A549 (cell line): ENCODE data around the gene SERTAD1. TPM values are rescaled to one million over a fixed set of nuclear protein-coding genes. Genes with fewer than 3 reads are reported as not detected.

Source experiments
- ATAC-seq, 2 experiments: fragments of 200-7000 bp in 1 of 2; fragments of >200 bp in 1 of 2; cut with Nextera tagmentation in 1 of 2; cut with Tn5 transposase in 1 of 2; 3 replicates each; pipeline versions ENCODE4 v1.8.0 to v1.9.1; 2018 to 2020; ENCODE audit warnings: mild to moderate bottlenecking in 1 of 2, moderate library complexity in 1 of 2
- CTCF ChIA-PET: fragments of 300-600 bp; sonication (Branson Sonifier 250); formaldehyde crosslinking; extraction: SDS; loops from one replicate; lab custom pipeline; 2021; ENCODE audit warnings: antibody characterized with exemption, inconsistent platforms; lab: Yijun Ruan, JAX
- POLR2A ChIA-PET: fragments of 350-600 bp; formaldehyde crosslinking; extraction: SDS; loops from one replicate; lab custom pipeline; 2021; ENCODE audit warnings: antibody characterized with exemption, inconsistent platforms; lab: Yijun Ruan, JAX
- DNase-seq, 2 experiments: peaks; one replicate each; pipeline versions ENCODE4 v3.0.0 to v3.0.0-alpha.2; 2011 to 2016; ENCODE audit warnings: low read depth in 1 of 2, low spot score in 1 of 2
- FAIRE-seq: peaks from 2 replicates; lab custom pipeline; 2011; peaks lifted over from hg19 to GRCh38; lab: Jason Lieb, UNC
- H3K27ac ChIP-seq, 2 experiments: fragments of >200 bp; sonication (Bioruptor Twin); formaldehyde crosslinking; 3 replicates each; pipeline ENCODE4 v1.5.1; 2016 to 2017
- H3K4me1 ChIP-seq: fragments of >200 bp; sonication (Bioruptor Twin); formaldehyde crosslinking; 3 replicates; pipeline ENCODE4 v1.6.1; 2016
- H3K4me2 ChIP-seq: fragments of >200 bp; sonication (Bioruptor Twin); formaldehyde crosslinking; 3 replicates; pipeline ENCODE4 v1.6.1; 2016
- H3K4me3 ChIP-seq: fragments of >200 bp; sonication (Bioruptor Twin); formaldehyde crosslinking; 3 replicates; pipeline ENCODE4 v1.5.1; 2016
- H3K9me3 ChIP-seq: fragments of >200 bp; sonication (Bioruptor Twin); formaldehyde crosslinking; 3 replicates; pipeline ENCODE4 v1.6.1; 2016
- CBX2 ChIP-seq: fragments of 200-600 bp; sonication (generic); IDR thresholded peaks from 2 replicates; pipeline ENCODE4 v1.6.1; 2016; ENCODE audit warnings: low read depth, mild to moderate bottlenecking, borderline replicate concordance
- CBX8 ChIP-seq: fragments of 200-600 bp; sonication (generic); IDR thresholded peaks from 2 replicates; pipeline ENCODE4 v1.6.1; 2016
- CHD2 ChIP-seq: fragments of 150-350 bp; IDR thresholded peaks from 2 replicates; pipeline ENCODE4 v1.6.1; 2014; ENCODE audit warnings: low read length; ENCODE audit not compliant: partially characterized antibody
- EHMT2 ChIP-seq: fragments of 200-600 bp; sonication (generic); IDR thresholded peaks from 2 replicates; pipeline ENCODE4 v1.6.1; 2016; ENCODE audit warnings: antibody characterized with exemption, low read depth, mild to moderate bottlenecking, moderate library complexity
- ELK1 ChIP-seq: fragments of 150-350 bp; IDR thresholded peaks from 2 replicates; pipeline ENCODE4 v1.6.1; 2014; ENCODE audit warnings: low read depth, mild to moderate bottlenecking, low read length
- FOSB ChIP-seq: fragments of 250-450 bp; sonication (Bioruptor Pico); IDR thresholded peaks from 2 replicates; pipeline ENCODE4 v1.5.0; 2020; ENCODE audit warnings: mild to moderate bottlenecking, moderate library complexity
- GATA3 ChIP-seq: IDR thresholded peaks from 2 replicates; pipeline ENCODE4 v1.6.1; 2012; ENCODE audit warnings: borderline replicate concordance
- HEYL ChIP-seq: fragments of 250-450 bp; sonication (Bioruptor Pico); IDR thresholded peaks from 2 replicates; pipeline ENCODE4 v1.8.0; 2021; ENCODE audit warnings: mild to moderate bottlenecking, moderate library complexity
- HOXA7 ChIP-seq: fragments of 250-450 bp; sonication (Bioruptor Pico); IDR thresholded peaks from 2 replicates; pipeline ENCODE4 v1.5.0; 2020; ENCODE audit warnings: mild to moderate bottlenecking, moderate library complexity
- MAFK ChIP-seq: fragments of 450-650 bp; IDR thresholded peaks from 2 replicates; pipeline ENCODE4 v1.6.1; 2014; ENCODE audit not compliant: partially characterized antibody
- MYC ChIP-seq: IDR thresholded peaks from 2 replicates; pipeline ENCODE4 v1.6.1; 2012; ENCODE audit warnings: mild to moderate bottlenecking, inconsistent platforms, low read length, improper control_type of control experiment, borderline replicate concordance
- NFE2L2 ChIP-seq: fragments of 150-350 bp; conservative IDR thresholded peaks from 2 replicates; pipeline ENCODE4 v1.6.1; 2014; ENCODE audit warnings: low read length
- TFCP2L1 ChIP-seq: fragments of 250-450 bp; sonication (Bioruptor Pico); IDR thresholded peaks from 2 replicates; pipeline ENCODE4 v1.5.0; 2021; ENCODE audit warnings: mild to moderate bottlenecking
- ZSCAN20 ChIP-seq: fragments of 250-450 bp; sonication (Bioruptor Pico); IDR thresholded peaks from 2 replicates; pipeline ENCODE4 v1.8.0; 2022; ENCODE audit warnings: mild to moderate bottlenecking, moderate library complexity
- WGBS: methylation state at CpG from one replicate; pipeline ENCODE4 v1.1.6; 2017; ENCODE audit errors: missing lambda C conversion rate; 5-methylcytosine and 5-hydroxymethylcytosine counted together
- polyA plus RNA-seq, 4 experiments: library from polyadenylated mRNA; depleted of rRNA in 3 of 4; stranded (reverse); fragments of >200 nt; fragmentation: RNase III in 1 of 4; extraction: RNeasy Plus Mini Kit Qiagen cat#74134 plus additional on column Dnase treatment in 1 of 4; gene quantifications; 2 replicates in 3 of 4; 3 replicates in 1 of 4; pipeline ENCODE4 v1.2.3, GENCODE V29; 2011 to 2017
- TF ChIP-seq, protein P1 (sequence below): fragments of 200-600 bp; sonication (generic); IDR thresholded peaks from 2 replicates; pipeline ENCODE4 v1.6.1; 2016; ENCODE audit warnings: antibody characterized with exemption, mild to moderate bottlenecking, moderate library complexity

The SERTAD1 gene
- polyA plus RNA-seq, 2 of the 4 experiments (the other 2 are of a cell fraction), result 10.7 to 13.6 TPM

GRCh38 chr19:40395956-40396355, 29.8 kb downstream of the SERTAD1 start:
- TF ChIP-seq, protein P1, sequence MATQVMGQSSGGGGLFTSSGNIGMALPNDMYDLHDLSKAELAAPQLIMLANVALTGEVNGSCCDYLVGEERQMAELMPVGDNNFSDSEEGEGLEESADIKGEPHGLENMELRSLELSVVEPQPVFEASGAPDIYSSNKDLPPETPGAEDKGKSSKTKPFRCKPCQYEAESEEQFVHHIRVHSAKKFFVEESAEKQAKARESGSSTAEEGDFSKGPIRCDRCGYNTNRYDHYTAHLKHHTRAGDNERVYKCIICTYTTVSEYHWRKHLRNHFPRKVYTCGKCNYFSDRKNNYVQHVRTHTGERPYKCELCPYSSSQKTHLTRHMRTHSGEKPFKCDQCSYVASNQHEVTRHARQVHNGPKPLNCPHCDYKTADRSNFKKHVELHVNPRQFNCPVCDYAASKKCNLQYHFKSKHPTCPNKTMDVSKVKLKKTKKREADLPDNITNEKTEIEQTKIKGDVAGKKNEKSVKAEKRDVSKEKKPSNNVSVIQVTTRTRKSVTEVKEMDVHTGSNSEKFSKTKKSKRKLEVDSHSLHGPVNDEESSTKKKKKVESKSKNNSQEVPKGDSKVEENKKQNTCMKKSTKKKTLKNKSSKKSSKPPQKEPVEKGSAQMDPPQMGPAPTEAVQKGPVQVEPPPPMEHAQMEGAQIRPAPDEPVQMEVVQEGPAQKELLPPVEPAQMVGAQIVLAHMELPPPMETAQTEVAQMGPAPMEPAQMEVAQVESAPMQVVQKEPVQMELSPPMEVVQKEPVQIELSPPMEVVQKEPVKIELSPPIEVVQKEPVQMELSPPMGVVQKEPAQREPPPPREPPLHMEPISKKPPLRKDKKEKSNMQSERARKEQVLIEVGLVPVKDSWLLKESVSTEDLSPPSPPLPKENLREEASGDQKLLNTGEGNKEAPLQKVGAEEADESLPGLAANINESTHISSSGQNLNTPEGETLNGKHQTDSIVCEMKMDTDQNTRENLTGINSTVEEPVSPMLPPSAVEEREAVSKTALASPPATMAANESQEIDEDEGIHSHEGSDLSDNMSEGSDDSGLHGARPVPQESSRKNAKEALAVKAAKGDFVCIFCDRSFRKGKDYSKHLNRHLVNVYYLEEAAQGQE, result no peak
- TF ChIP-seq CBX2 (no peak), MYC (no peak), TFCP2L1 (no peak), GATA3 (no peak), HEYL (CRISPR knock-in tag) (no peak), CHD2 (no peak), ELK1 (no peak), MAFK (no peak), FOSB (CRISPR knock-in tag) (no peak), HOXA7 (no peak), CBX8 (no peak)
- TF ChIP-seq, all 56 proteins: peak for 0
- POLR2A ChIA-PET, result interaction anchor here (1.1 to 2.1 kb wide), 3 partner anchors 25 to 37 kb away, joined by 3 to 8 read pairs (median 3); partner anchors contain the start of gene SERTAD1
- H3K27ac ChIP-seq, result no peak overlapping the region
- CTCF ChIA-PET, result interaction anchor here (0.6 to 4.3 kb wide), 21 partner anchors 8 to 238 kb away, joined by 3 to 35 read pairs (median 3); partner anchors contain the start of gene SERTAD1
- ATAC-seq (no peak), FAIRE-seq (no peak), DNase-seq (no peak)
- no peaks in the 10 kb centered on the region for H3K4me1 ChIP-seq
- H3K4me3 ChIP-seq, result no peak overlapping the region
- H3K9me3 ChIP-seq, result no peaks in the 10 kb centered on the region
- 50% methylated on average over 14 of the region's 14 CpGs for WGBS
- peak overlapping the region; percentile 13; the same call in 1 of the 3 replicates for H3K4me2 ChIP-seq

DNA sequence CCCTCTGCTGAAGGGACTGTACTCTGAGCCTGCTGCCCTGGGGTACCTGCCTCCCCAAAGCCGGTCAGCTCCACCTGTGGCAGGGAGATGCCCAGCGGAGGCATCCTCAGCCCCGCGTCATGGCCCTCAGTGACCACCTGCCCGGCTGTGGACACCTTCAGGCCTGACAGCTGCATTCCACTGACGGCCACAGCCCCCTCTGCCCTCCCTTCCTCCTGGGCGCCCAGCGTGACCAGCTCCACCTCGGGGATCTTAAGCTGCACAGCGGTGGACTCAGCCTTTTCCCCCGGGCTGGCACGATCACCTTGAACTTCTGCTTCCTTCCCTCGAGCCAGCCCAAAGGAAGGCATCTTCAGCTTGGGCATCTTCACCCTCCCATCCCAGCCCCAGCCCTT, 31.0 kb downstream of the SERTAD1 start:
- H3K4me2 ChIP-seq, result no peak overlapping the region
- no peaks in the 10 kb centered on the region for H3K4me1 ChIP-seq
- no peak overlapping the region for H3K27ac ChIP-seq
- DNase-seq (no peak), FAIRE-seq (no peak), ATAC-seq (no peak)
- ChIA-PET POLR2A (interaction anchor here (0.9 to 2.1 kb wide), 2 partner anchors 26 to 31 kb away, joined by 6 to 8 read pairs; partner anchors contain the start of gene SERTAD1), CTCF (interaction anchor here (0.6 to 4.3 kb wide), 13 partner anchors 9 to 241 kb away, joined by 3 to 35 read pairs (median 5); partner anchors contain the start of gene SERTAD1)
- WGBS, result 70% methylated on average over 13 of the region's 13 CpGs
- TF ChIP-seq CBX2 (no peak), ELK1 (no peak), EHMT2 (no peak), ZSCAN20 (CRISPR knock-in tag) (no peak), NFE2L2 (no peak), CHD2 (no peak)
- H3K9me3 ChIP-seq, result no peaks in the 10 kb centered on the region
- H3K4me3 ChIP-seq, result no peak overlapping the region
